ENCODE data around the gene HIVEP1. TPM values are rescaled to one million over a fixed set of nuclear protein-coding genes. Genes with fewer than 3 reads are reported as not detected.

HIVEP1 gene
- total and polyA plus RNA-seq, 2 of the 13 experiments (the other 11 are each of a cell fraction or from before 2014, with no cell fraction given): 7.4 to 9.9 TPM

DNA sequence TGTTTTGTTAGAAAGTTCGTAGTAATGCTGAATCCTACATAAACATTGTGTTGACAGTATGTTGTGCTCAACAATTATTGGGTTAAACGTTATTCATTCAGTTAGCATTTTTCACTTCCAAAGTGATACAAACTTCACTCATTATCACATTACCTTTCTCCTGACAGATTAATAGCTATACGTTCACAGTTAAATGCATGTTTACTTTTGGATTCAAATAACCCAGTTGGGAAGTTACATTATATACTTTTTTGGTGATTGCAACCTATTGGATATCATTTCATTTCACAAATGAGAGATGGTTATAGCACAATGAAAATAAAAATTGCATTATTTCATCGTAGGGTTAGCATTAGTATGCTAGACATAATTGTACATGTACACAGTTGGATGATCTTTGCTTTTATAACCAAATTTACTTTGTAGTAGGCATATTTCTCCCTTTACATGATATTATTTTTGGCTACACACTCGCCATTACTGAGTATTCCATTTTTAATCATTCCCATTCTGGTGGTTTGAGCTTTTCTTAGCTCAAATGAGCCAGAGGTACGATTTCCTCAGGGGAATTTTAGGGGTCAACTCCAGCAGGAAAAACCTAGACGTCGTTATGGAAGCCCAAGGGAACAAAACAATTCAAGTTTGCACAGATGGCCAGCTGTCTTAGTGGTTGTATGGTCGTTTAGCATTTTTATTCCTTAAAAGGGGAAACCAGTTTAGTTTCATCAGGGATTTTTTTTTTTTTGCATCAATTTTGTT is 2.1 kb upstream of the HIVEP1 start:
- no TSS peak for BruUV-seq (replicated peaks)
- TF ChIP-seq ZNF350 (CRISPR knock-in tag; IDR thresholded peaks at IDR 0.05; ENCODE audit: borderline replicate concordance, low read depth): no peak
- no peak for TF ChIP-seq ZNF430 (CRISPR knock-in tag; IDR thresholded peaks at IDR 0.05)
- TF ChIP-seq KLF6 (CRISPR knock-in tag; IDR thresholded peaks at IDR 0.05): 0 out of 2 replicates have a peak, but pooled peaks have one; percentile 1
- no peak for TF ChIP-seq ELF3 (CRISPR knock-in tag; IDR thresholded peaks at IDR 0.05)
- 0 out of 2 replicates have a peak, but pooled peaks have one; percentile 36 for TF ChIP-seq ELF4 (CRISPR knock-in tag; IDR thresholded peaks at IDR 0.05; ENCODE audit: borderline replicate concordance)
- peak overlapping the region; percentile 30 for H2AFZ ChIP-seq (ENCODE audit: low read length)
- H3K9me3 ChIP-seq (ENCODE audit: low read length): no peaks in the 10 kb centered on the region
- whole genome bisulfite sequencing (ENCODE audit: low lambda C conversion rate): 1% methylated on average over 9 of the region's 9 CpGs
- no peak for FAIRE-seq
- peak overlapping the region; percentile 96 for H3K4me2 ChIP-seq (ENCODE audit: low read depth, low read length)
- in situ Hi-C loops (cut with HindIII; ENCODE audit: extremely low pct_ligation_motif_present, low pct_unique_long_range_greater_than_20kb) (no loop called here), intact Hi-C loops (cut with micrococcal nuclease; ENCODE audit: unreplicated experiment) (loop anchor here (10.0 kb wide), 1 partner anchor 475 kb away; the partner anchor contains the start of gene TMEM170B)
- H3K79me2 ChIP-seq (ENCODE audit: insufficient read depth, low read length): peaks cover 36% of the 10 kb centered on the region
- no peak for DNase-seq (ENCODE audit: low spot score)
- peaks cover 31% of the 10 kb centered on the region for H3K4me1 ChIP-seq (ENCODE audit: insufficient read depth, low read length)
- H3K9ac ChIP-seq (ENCODE audit: insufficient read depth, low read depth, low read length): peak overlapping the region; percentile 96
- CTCF ChIA-PET (ENCODE audit: low intra/inter-chr PET ratio, low total read pairs): no interaction called here
- POLR2A ChIA-PET: interaction anchor here (0.9 to 1.9 kb wide), 2 partner anchors 9 to 1289 kb away, joined by 3 to 10 read pairs; no protein-coding TSS in a partner anchor
- H3K4me3 ChIP-seq (replicated peaks in 1 of 3; ENCODE audit: insufficient read depth in 1 of 3, low read depth in 2 of 3, low read length in 3 of 3): peak overlapping the region; percentile 90 to 97 (median 94)
- peak overlapping the region; percentile 91 for H3K27ac ChIP-seq (ENCODE audit: extremely low read length, insufficient read depth, low read length)
- H3K36me3 ChIP-seq (replicated peaks in 1 of 2; ENCODE audit: control insufficient read depth in 1 of 2, insufficient read depth in 2 of 2, low read length in 2 of 2): no peaks in the 10 kb centered on the region
- no peak for ATAC-seq
- no peaks in the 10 kb centered on the region; a peak in 1 of 5 replicates for H3K27me3 ChIP-seq (ENCODE audit: control insufficient read depth in 1 of 2, insufficient read depth in 2 of 2, low read length in 2 of 2)
- H4K20me1 ChIP-seq (ENCODE audit: insufficient read depth, low read length): peaks cover 16% of the 10 kb centered on the region

DNA sequence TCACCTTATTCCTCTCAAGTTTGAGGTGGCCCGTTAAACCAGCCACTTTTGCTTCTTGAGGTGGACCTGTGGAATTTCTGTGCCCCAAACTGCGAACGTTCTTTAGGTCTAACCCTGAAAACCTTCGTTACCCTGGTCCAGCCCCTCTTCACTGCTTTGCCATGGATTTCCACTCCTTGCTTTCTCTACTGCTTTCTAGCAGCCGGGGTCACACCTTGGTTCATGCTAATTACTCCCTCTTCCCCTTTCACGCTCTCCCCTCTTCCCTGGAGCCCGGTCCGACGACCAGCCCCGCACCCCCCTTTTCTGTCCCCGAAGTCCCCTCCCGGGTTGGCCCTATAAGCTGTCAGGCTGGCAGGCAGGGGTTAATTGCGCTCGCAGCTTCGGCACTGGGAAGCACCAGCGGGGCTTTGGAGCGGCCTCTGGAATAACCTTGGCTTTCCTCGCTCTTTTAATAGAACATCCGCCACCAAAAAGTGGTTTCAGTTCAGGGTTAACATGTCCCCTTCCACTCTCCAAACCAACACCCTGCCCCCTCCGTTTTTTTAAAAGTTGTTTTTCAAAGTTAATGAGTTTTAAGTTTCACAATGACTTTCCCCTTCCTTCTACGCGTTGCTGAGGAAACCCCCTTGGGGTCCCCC is 1.4 kb upstream of the HIVEP1 start:
- no peak for DNase-seq (ENCODE audit: low spot score)
- peak; percentile 35 for ATAC-seq
- in situ Hi-C loops (cut with HindIII; ENCODE audit: extremely low pct_ligation_motif_present, low pct_unique_long_range_greater_than_20kb) (no loop called here), intact Hi-C loops (cut with micrococcal nuclease; ENCODE audit: unreplicated experiment) (loop anchor here (10.0 kb wide), 1 partner anchor 476 kb away; the partner anchor contains the start of gene TMEM170B)
- FAIRE-seq: no peak
- ChIA-PET CTCF (ENCODE audit: low intra/inter-chr PET ratio, low total read pairs) (no interaction called here), POLR2A (interaction anchor here (1.9 kb wide), 1 partner anchor 9 kb away, joined by 10 read pairs; no protein-coding TSS in a partner anchor)
- peak overlapping the region; percentile 90 to 97 (median 94) for H3K4me3 ChIP-seq (replicated peaks in 1 of 3; ENCODE audit: insufficient read depth in 1 of 3, low read depth in 2 of 3, low read length in 3 of 3)
- BruUV-seq (replicated peaks): no TSS peak
- peak overlapping the region; percentile 96 for H3K9ac ChIP-seq (ENCODE audit: insufficient read depth, low read depth, low read length)
- H3K4me1 ChIP-seq (ENCODE audit: insufficient read depth, low read length): peaks cover 31% of the 10 kb centered on the region
- peaks cover 17% of the 10 kb centered on the region for H4K20me1 ChIP-seq (ENCODE audit: insufficient read depth, low read length)
- peak overlapping the region; percentile 91 for H3K27ac ChIP-seq (ENCODE audit: extremely low read length, insufficient read depth, low read length)
- no peaks in the 10 kb centered on the region; a peak in 1 of 5 replicates for H3K27me3 ChIP-seq (ENCODE audit: control insufficient read depth in 1 of 2, insufficient read depth in 2 of 2, low read length in 2 of 2)
- H3K79me2 ChIP-seq (ENCODE audit: insufficient read depth, low read length): peaks cover 36% of the 10 kb centered on the region
- no peaks in the 10 kb centered on the region for H3K36me3 ChIP-seq (replicated peaks in 1 of 2; ENCODE audit: control insufficient read depth in 1 of 2, insufficient read depth in 2 of 2, low read length in 2 of 2)
- peak overlapping the region; percentile 30 for H2AFZ ChIP-seq (ENCODE audit: low read length)
- H3K9me3 ChIP-seq (ENCODE audit: low read length): no peaks in the 10 kb centered on the region
- WGBS (ENCODE audit: low lambda C conversion rate): under 1% methylated on average over 22 of the region's 22 CpGs
- peak overlapping the region; percentile 96 for H3K4me2 ChIP-seq (ENCODE audit: low read depth, low read length)
- TF ChIP-seq SKI (IDR thresholded peaks at IDR 0.05; ENCODE audit: partially characterized antibody): no peak
- no peak for TF ChIP-seq U2AF2 (IDR thresholded peaks at IDR 0.05; ENCODE audit: low read depth, low read length)
- no peak for TF ChIP-seq ZNF746 (CRISPR knock-in tag; IDR thresholded peaks at IDR 0.05)
- peak; percentile 30; the same call in 1 of the 2 replicates for TF ChIP-seq RAD21 (CRISPR knock-in tag; IDR thresholded peaks at IDR 0.05)
- TF ChIP-seq MBNL3 (CRISPR knock-in tag; conservative IDR thresholded peaks at IDR 0.05): no peak
- TF ChIP-seq ZNF256 (CRISPR knock-in tag; conservative IDR thresholded peaks at IDR 0.05): no peak
- no peak for TF ChIP-seq MZF1 (CRISPR knock-in tag; IDR thresholded peaks at IDR 0.05; ENCODE audit: borderline replicate concordance)
- no peak for TF ChIP-seq HINFP (CRISPR knock-in tag; IDR thresholded peaks at IDR 0.05; ENCODE audit: low read depth)
- TF ChIP-seq ZNF790 (CRISPR knock-in tag; IDR thresholded peaks at IDR 0.05; ENCODE audit: borderline replicate concordance): no peak
- no peak for TF ChIP-seq TP53 (CRISPR knock-in tag; conservative IDR thresholded peaks at IDR 0.05)
- TF ChIP-seq GPN1 (CRISPR knock-in tag; IDR thresholded peaks at IDR 0.05; ENCODE audit: borderline replicate concordance): no peak

All from HepG2 (cell line).